ENCODE results near the gene EXOSC9.

DNA sequence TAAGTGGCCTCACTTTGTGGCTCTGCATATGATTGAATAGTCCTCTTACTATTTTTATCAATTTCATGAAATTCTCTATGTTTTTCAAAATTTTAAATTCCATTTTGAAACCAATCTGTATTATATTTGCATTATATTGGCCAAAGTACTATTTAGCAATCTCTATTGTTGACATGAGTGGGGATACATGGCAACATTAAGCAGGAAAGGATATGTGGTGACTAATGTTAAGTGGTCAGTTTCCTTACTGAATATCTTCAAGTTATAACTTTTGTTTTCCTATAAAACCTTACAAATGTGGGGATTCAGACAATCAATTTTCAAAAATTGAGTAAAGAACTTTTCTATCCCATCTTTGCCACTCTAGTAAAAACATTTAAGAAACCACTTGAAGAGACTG is 59.0 kb downstream of the EXOSC9 start:
- TF ChIP-seq CTCF (IDR thresholded peaks at IDR 0.05) (no peak), MXI1 (IDR thresholded peaks at IDR 0.05; ENCODE audit: low read depth, low read length) (no peak), NRF1 (IDR thresholded peaks at IDR 0.05; ENCODE audit: low read depth, low read length) (no peak), JUND (IDR thresholded peaks at IDR 0.05) (no peak), RCOR1 (IDR thresholded peaks at IDR 0.05; ENCODE audit: low read length) (no peak), FOXJ3 (CRISPR knock-in tag; IDR thresholded peaks at IDR 0.05) (no peak), TCF12 (IDR thresholded peaks at IDR 0.05) (no peak), REST (IDR thresholded peaks at IDR 0.05; ENCODE audit: low read depth, low read length) (no peak), SIN3A (IDR thresholded peaks at IDR 0.05; ENCODE audit: borderline replicate concordance, low read depth, low read length) (no peak)
- TF ChIP-seq, protein P1, sequence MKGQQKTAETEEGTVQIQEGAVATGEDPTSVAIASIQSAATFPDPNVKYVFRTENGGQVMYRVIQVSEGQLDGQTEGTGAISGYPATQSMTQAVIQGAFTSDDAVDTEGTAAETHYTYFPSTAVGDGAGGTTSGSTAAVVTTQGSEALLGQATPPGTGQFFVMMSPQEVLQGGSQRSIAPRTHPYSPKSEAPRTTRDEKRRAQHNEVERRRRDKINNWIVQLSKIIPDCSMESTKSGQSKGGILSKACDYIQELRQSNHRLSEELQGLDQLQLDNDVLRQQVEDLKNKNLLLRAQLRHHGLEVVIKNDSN (IDR thresholded peaks at IDR 0.05; ENCODE audit: borderline replicate concordance, low read depth) = no peak
